Stimulated activated CD4-positive, alpha-beta T cell treated with anti-CD3 and anti-CD28 coated beads, Interleukin-2, amount 100 ng/mL, for 48 hours (primary cell): ENCODE data around the gene TOM1.

Experiments
- DNase-seq, 2 donors: peaks; one replicate each; pipeline ENCODE4 v3.0.0-alpha.2; 2020

Gene TOM1

GRCh38 chr22:35307892-35308291 is 8.2 kb downstream of the TOM1 start:
- no peak for DNase-seq

DNA sequence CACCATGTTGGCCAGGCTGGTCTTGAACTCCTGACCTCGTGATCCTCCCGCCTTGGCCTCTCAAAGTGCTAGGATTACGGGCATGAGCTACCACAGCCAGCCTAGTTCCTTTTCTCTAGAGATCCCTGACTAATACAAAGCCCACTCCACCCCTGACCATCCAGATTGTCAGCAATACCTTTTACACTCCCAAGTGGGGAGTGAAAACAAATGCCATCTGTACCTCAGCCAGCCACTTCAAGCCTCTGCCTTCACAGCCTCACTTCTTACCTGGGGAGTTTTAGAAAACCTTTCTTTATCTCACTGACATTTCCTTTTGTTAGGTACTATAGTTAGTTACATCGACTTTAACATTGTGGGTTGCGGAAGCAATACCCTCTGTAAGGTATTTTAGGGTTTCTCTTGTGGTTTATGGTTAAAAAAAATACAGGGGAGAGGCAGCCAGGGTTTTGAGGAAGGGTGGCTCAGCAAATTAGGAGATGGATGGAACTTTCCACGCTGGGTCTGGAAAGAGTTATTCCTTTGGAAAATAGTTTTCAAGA is 8.9 kb downstream of the TOM1 start:
- no peak for DNase-seq

DNA sequence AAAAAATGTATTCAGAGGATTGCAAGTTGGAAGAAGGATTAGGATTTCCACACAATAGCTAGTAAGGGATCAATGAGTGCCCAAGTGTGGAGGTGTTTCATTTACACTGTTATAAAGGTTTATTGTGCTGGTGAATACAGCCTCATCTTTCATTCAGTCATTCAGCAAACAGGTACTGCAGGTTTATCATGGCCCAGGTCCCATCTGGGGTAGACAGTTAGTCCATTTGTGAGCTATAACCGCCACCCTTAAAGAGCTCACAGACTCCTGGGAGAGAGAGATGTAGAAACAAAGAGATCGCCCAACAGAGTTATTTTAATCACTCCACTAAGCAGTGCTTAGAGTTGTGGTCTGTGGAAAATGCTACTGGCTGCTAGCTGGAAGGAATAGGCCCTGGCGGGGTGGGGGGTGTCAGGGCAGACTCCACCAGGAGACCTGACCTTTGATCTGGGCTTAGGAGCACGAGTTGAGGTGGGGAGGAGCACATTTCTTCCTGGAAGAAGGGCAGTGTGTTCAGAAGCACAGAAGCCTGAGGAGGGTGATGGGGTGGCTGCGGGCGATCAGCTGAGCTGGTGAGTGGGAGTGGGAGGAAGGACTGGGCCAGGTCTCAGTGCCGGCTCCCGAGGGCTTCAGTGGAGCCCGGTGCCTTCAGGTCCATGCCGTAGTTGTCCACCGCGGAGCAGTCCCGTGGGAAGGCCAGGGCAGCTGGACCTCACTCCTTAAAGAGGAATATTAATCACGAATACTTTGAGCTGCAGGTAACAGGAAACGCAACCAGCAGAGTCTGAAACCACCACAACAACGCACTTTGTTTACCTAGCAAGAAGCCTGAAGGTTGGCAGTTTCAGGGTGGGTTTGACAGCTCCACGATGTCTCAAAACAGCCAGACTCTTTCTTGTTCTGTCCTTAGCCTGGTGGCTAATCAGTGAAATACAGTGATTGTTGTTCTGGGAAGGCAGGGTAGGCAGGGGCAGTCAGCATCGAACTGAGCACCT is 11.2 kb downstream of the TOM1 start:
- no peak for DNase-seq

DNA sequence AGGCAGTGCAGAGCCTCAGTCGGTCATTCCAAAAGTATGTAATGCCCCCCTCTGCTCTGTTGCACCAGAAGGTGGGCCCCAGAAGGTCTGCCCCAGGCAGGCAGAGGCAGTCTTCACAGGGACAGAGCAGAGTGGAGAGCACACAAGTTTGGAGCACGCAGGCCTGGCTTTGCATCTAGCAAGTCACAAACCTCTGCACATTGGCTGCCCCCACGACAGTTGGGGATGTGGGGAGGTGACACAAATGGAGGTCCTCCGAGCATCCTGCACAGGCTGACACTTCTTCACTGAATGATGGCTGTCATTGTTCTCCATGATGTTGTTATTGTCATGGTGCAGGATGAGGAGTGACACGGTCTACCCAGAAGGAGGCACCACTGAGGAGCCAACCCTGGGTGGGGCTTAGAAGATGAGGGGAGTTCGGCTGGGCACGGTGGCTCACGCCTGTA is 11.9 kb downstream of the TOM1 start:
- no peak for DNase-seq

GRCh38 chr22:35312198-35313059 is 12.7 kb downstream of the TOM1 start:
- no peak for DNase-seq

DNA sequence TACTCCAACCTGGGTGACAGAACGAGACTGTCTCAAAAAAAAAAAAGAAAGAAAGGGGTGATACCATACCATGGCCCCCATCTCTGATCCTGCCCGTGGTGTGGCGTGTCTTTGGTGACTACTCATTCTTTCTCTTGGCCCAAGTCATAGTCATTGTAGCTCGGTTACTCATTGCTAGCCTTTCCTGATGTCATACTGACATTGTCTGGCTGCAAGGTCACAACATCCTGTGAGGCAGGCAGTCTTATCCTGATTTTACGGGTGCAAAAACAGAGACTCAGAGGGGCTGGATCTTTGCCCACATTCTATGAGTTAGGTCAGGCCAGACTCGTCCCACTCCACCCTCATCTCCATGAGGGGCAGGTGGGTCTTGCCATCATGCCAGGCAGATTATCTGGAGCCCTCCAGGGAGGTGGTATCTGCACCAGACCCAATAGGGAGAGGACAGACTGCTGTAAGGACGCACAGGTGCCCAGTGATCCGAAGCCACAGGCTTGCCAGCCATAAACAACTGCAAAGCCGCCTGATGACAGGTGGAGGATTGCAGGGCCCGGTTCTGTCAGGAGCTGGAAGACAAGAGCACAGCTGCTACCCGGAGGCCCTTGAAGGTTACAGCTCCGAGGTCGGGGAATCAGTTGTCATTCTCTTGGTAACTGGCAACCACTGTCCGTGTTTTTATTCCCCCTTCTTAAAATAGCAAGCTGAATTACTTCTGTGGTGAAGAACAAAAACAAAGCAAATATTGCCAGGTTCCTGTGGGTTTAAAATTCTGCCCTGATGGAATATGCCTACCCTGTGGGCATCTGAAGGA is 13.8 kb downstream of the TOM1 start:
- peak in 1 of 2 donors; percentile 23 for DNase-seq

DNA sequence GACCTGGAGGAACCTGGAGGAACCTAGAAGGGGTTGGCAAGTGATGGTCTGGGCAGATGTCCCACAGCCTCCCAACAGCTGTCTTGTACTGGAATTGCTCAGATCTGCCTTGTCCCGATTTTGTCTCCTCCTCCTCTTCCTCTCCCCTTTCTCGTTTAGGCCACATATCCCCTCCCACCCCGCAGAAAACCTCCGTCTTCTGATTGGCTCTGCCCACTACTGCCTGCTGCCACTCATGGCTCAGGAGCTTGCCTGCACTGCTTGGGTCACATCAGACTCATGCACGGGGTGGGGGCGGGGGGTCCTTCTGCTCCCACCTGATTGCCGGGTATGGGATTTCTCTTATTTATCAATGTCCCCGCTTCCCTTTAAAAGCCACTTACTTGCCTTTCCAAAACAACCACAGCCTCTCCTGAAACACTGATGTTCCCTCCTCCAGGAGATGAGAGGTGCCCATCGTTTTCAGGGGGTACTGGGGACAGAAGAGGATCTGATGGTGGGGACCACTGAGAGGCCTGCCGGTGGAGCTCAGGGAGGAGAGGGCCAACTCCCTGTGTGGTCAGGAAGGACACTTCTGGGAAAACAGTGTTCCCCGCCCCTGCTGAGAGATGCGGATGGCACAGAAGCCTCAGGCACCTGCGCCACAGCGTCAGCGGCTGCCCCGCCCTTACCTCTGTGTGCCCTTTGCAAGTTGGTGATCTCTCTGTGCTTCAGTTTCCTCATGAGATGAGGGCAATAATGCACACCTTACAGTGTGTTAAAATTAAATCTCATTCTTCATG is 14.7 kb downstream of the TOM1 start:
- no peak for DNase-seq

GRCh38 chr22:35315141-35315854 is 15.6 kb downstream of the TOM1 start:
- no peak for DNase-seq

DNA sequence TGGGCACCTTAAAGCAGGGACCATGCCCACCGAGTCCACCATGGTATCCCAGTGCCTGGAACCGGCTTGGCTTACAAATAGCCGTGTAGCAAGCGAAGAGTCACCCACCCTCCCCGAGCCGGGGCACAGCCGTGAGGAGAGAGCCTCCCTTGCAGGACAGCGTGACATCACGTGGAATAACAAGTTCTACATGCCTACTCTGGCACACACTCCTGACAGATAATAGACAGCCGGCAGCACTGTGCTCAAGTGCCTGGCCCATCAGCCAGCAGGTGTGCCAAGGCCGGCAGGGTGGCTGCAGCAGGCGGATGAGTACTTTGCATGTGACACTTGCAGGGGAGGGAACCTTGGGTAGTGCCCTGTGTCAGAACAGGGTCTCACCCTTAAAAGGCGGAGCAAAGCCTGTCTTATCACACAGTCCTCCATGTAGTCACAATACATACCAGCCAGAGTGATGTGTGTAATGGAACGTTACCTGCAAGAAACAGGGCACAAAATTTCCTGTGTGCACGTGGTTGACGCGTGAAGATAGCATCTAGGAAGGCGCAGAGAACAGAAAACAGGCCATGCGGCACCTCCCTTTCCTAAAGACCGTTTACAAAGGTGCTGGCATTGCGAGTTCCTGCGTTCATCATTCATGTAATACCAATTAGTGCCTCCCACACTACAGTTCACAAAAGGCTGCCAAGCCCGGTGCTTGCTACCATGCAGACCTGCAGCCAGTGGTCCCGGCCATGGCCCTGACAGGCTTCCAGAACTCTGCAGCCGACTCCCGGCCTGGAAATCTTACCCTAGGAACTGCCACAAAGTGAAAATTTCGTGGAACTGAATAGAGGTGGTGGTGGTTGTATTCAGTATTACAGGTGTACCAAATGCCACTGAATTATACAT is 16.4 kb downstream of the TOM1 start:
- no peak for DNase-seq

- DNase-seq, result no peak
Measured at GRCh38 chr22:35316751-35317150, 17.1 kb downstream of the TOM1 start.

DNA sequence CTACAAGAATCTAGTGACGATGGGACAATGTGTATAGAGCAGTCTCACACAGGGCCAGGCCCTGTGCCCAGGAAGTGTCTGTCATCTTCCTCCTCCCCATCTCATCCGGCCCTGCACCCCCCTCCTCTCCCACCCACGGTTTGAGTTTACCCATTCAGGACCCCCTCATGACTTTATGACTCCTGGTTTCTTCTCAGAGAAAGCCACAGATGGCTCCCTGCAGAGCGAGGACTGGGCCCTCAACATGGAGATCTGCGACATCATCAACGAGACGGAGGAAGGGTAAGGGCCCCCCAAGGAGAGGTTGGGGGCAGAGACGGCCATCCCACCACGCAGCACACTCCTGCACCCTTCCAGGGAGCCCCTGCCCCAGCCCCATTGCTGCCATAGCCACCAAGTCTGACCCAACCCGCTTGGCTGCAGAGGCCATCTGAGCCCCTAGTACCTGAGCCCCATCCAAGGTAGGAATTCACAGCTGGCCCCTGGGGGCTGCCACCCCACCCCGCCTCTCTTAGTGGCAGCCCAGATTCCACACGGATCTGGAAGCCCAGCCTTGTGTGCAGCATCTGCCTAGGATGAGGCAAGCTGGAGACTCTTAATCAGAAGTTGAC is 18.1 kb downstream of the TOM1 start:
- DNase-seq, result no peak

DNA sequence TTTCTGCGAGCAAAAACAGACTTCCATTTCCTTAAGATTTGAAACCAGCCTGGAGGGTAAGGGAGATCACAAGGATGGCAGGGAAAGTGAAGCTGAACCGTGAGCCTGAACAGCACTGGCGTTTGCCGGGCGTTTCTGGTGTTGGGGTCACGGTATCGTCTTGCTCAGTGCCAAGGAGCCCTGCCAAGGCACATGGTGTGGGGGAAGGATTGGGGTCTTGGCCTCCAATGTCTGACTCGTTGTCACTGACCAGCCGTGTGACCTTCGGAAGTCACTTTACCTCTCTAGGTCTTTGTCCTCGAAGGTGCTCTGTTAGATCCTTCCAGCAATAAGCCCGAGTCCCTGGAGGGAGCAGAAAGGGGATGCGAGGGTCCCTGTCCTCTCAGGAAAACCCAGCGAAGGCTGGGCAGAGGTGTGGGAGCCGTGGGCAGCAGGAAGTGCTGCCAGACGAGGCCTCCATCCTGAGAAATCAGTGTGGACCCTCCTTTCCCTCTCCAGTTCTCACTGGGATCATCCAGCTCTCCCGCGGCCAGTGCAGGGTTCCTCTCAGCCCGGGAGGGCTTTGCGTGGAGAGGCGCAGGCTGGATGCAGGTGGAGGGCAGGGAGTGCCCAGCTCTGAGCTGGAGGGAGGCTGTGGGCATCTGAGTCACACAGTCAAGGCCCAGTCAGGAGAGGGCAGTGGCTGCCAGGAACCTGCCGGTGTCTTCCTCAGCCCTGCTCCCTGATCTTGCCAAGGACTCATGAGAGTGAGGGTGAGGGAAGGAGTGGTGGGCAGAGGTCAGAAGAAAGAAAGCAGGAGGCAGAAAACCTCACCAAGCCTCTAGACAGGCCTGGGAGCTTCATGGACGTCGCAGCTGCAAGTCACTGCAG is 18.9 kb downstream of the TOM1 start:
- no peak for DNase-seq

GRCh38 chr22:35319244-35319985 is 19.7 kb downstream of the TOM1 start:
- no peak for DNase-seq

- DNase-seq, result no peak
Measured at GRCh38 chr22:35322126-35322525, 22.4 kb downstream of the TOM1 start.

GRCh38 chr22:35322893-35323292 is 23.2 kb downstream of the TOM1 start:
- no peak for DNase-seq

DNA sequence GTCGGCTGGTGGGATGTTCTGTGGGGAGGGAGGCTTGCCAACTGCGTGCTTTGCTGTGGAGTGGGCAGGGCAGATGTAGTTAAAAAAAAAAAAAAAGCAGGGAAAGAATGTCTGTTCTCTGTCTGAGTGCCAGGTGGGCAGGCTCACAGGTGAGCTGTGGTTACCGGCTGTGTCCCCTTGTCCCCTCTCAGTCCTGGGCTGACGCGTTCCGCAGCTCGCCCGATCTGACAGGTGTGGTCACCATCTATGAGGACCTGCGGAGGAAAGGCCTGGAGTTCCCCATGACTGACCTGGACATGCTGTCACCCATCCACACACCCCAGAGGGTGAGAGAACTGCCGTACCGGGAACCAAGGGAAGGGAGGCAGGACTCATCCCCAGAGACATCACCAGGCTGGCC is 23.6 kb downstream of the TOM1 start:
- no peak for DNase-seq

GRCh38 chr22:35324067-35324466 is 24.4 kb downstream of the TOM1 start:
- DNase-seq, result no peak

DNA sequence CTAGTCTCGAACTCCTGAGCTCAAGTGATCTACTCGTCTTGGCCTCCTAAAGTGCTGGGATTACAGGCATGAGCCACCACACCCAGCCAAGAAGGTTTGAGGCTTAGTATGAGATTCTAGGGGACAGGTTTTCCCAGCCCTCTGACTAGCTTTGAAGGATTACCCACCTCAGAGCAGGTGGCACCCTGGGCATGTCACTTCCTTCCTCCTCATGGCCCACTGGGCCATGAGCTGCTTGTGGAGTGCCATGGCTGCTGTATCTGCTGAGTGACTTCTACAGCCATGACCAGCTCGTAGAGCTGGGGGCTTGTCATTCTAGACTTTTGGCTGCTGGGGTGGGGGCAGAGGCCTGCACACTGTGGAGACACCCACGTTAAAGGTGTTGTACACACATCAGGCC is 25.1 kb downstream of the TOM1 start:
- no peak for DNase-seq
